Activated T-helper 1 cell treated with anti-CD3 and anti-CD28 coated beads, Interleukin-12 subunit alpha, Interleukin-12 subunit beta, Interleukin-2, Interleukin-4 antibody, amounts not matched to agents 30 ng/mL and 10 ng/mL and 1 ng/mL, durations not matched to agents 14 hours and 24 hours and 36 hours (primary cell): Measurements from ENCODE around the gene ANKRD35. TPM values are rescaled to one million over a fixed set of nuclear protein-coding genes. Genes with fewer than 3 reads are reported as not detected.

Experiments used
- total RNA-seq: library from RNA; stranded (reverse); gene quantifications from 2 replicates; pipeline ENCODE4 v1.2.3, GENCODE V29; 2022

Gene ANKRD35
- total RNA-seq, 1 donor from 2014 or later: 0.52 TPM

Other genes with a start within 250 kb of the ANKRD35 start
- 0.18 TPM in 1 of 2 replicates, not detected in the other for gene PDZK1, start 178.5 kb downstream of the ANKRD35 start, total RNA-seq
- gene CD160, start 166.4 kb downstream of the ANKRD35 start, total RNA-seq: 0.27 TPM in 1 of 2 replicates, not detected in the other
- gene RNF115, start 61.8 kb downstream of the ANKRD35 start, total RNA-seq: 18.8 and 20.0 TPM in 2 replicates
- gene POLR3C, start 61.7 kb downstream of the ANKRD35 start, total RNA-seq: 44.5 and 47.2 TPM in 2 replicates
- 3.0 TPM in 2 replicates for gene NUDT17, start 40.2 kb downstream of the ANKRD35 start, total RNA-seq
- 16.9 and 17.0 TPM in 2 replicates for gene PIAS3, start 26.8 kb downstream of the ANKRD35 start, total RNA-seq
- 1.9 TPM in 2 replicates for gene ITGA10, start 24.2 kb upstream of the ANKRD35 start, total RNA-seq
- gene PEX11B, start 32.9 kb upstream of the ANKRD35 start, total RNA-seq: 30.6 and 31.2 TPM in 2 replicates
- gene RBM8A, start 41.6 kb upstream of the ANKRD35 start, total RNA-seq: 331 and 354 TPM in 2 replicates
- 30.3 and 32.2 TPM in 2 replicates for gene LIX1L, start 72.2 kb upstream of the ANKRD35 start, total RNA-seq
- 4.8 and 5.1 TPM in 2 replicates for gene ANKRD34A, start 78.7 kb upstream of the ANKRD35 start, total RNA-seq
- gene POLR3GL, start 78.8 kb upstream of the ANKRD35 start, total RNA-seq: 10.6 and 11.6 TPM in 2 replicates
- 107 and 108 TPM in 2 replicates for gene TXNIP, start 110.7 kb upstream of the ANKRD35 start, total RNA-seq
- gene HJV, start 135.9 kb upstream of the ANKRD35 start, total RNA-seq: not detected in 2 replicates